HG03103 (cell line): ENCODE measurements around the gene SLC35A3.
"Not testable (repeated sequence)": the region's sequence is repeated elsewhere in the genome, so short reads cannot be mapped to it uniquely, and the experiment has no call there.

Experiments used
- ATAC-seq: cut with Tn5 transposase; IDR thresholded peaks from one replicate; pipeline ENCODE4 v1.9.1; 2021; ENCODE audit warnings: low read depth; ENCODE audit not compliant: unreplicated experiment

SLC35A3 gene

GRCh38 chr1:99969729-99970621, at the start of gene SLC35A3:
TSS of gene SLC35A3 (plus strand) at chr1:99969996. CDS start at chr1:99993555, 23,559 bp downstream.
- peak; percentile 87 for ATAC-seq

DNA sequence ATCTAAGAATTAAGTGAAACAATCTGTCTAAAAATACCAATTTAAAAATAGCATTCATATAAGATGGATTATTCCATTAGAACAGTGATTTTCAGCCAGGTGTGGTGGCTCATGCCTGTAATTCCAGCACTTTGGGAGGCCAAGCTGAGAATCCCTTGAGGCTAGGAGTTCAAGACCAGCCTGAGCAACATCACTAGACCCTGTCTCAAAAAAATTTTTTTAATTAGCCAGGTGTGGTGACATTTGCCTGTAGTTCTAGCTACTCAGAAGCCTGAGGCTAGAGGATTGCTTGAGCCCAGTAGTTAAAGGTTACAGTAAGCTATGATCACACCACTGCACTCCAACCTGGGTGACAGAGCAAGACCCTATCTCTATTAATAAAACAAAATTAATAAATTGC, 35.0 kb upstream of the SLC35A3 start:
- no peak for ATAC-seq

DNA sequence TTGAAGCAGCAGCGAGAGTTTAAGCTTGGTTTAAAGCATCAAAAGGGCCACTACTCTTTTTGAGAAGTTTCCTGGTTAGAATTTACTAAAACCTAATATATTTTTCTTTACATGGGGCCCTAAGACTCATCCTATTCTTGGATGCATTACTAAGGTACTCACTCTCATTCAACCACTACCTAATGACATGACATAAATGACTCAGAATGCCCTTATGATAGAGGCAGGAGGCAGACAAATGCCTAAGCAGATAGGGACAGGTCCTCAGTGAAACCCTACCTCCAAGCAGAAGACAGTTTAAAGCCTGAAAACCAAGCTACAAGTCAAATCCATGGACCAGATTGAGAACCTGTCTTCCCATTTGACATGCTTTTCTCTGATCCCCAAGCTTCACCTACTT, 34.3 kb upstream of the SLC35A3 start:
- no peak for ATAC-seq

DNA sequence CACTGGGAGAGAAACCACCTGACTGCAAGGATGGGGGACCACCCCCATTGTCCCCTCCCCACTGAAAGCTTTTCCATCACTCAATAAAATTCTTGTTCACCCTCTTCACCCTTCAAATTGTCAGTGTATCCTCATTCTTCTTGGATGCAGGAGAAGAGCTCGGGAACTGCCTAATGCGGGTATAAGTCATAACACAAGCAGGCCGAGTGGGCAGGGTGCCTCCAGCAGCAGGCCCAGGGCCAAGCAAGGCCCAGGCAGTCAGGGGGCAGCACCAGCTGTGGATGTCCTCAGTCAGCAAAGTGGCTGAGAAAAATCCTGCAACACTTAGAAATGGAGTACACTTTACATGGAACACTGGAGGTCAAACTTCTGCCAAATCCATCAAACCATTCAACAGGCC, 33.7 kb upstream of the SLC35A3 start:
- no peak for ATAC-seq

GRCh38 chr1:99942723-99943122, 27.1 kb upstream of the SLC35A3 start:
- ATAC-seq = no peak

- no peak for ATAC-seq
Measured at GRCh38 chr1:99943223-99943794, 26.5 kb upstream of the SLC35A3 start.

- ATAC-seq = no peak
Measured at GRCh38 chr1:99944192-99944591, 25.6 kb upstream of the SLC35A3 start.

- ATAC-seq = no peak
Measured at GRCh38 chr1:99945174-99945573, 24.6 kb upstream of the SLC35A3 start.

GRCh38 chr1:99950486-99950885, 19.3 kb upstream of the SLC35A3 start:
- ATAC-seq = no peak

DNA sequence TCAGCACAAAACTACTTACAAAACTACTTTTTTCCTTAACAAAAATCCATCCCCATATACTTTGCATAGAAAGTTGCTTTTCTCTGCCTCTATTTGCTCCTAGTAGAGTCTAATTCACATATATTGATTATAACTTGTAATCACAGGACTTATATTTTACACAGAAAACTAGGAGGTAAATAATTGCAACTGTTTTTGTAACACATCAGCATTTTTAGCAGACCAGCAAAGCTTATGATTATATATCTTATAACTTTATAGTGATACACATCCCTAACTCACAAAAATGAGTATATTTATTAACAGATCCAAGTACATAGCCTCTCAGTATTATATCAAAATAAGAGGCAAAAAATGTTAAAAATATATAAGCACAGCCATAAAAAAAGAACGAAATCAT, 17.3 kb upstream of the SLC35A3 start:
- no peak for ATAC-seq

GRCh38 chr1:99955375-99955774, 14.4 kb upstream of the SLC35A3 start:
- ATAC-seq = no peak

DNA sequence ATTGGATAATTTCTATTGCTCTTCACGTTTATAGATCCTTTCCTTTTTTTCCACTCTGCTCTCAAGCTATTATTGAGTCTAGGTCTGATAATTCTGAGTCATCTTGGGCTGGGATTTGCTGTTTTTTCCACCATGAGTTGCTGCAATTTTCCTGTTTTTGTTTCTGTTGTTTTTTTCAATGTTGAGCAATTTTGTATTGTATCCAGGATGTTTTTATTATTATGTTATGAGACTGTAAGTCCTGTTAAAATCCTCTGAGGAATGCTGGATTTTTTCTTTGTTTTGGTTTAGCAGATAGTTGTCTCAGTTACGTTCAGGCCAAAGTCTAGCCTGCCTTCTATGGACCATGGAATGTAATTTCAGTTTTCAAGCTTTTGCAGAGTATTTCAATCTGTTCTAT, 13.0 kb upstream of the SLC35A3 start:
- ATAC-seq = no peak

- ATAC-seq = no peak
Measured at GRCh38 chr1:99957818-99958217, 12.0 kb upstream of the SLC35A3 start.

DNA sequence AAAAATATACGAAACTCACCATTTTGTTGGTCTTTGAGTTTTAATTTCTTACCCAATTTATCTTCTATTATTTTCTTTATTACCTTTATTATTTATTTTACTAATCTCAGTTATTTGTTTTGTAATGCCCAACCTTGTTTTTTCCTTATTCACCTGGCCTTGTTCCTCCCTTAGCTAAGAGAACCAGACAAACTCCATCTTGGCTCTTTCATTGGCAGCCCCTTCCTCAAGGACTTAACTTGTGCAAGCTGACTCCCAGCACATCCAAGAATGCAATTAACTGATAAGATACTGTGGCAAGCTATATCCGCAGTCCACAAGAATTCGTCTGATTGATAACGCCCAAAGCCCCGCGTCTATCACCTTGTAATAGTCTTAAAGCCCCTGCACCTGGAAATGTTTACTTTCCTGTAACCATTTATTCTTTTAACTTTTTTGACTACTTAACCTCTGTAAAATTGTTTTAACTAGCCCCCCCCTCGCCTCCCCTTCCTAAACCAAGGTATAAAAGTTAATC, 10.5 kb upstream of the SLC35A3 start:
- not testable (repeated sequence) for ATAC-seq

DNA sequence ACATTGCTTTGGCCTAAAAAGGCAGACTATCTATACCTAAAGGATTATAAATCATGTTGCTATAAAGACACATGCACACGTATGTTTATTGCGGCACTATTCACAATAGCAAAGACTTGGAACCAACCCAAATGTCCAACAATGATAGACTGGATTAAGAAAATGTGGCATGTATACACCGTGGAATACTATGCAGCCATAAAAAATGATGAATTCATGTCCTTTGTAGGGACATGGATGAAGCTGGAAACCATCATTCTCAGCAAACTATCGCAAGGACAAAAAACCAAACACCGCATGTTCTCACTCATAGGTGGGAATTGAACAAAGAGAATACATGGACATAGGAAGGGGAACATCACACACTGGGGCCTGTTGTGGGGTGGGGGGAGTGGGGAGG, 9.5 kb upstream of the SLC35A3 start:
- ATAC-seq = not testable (repeated sequence)

DNA sequence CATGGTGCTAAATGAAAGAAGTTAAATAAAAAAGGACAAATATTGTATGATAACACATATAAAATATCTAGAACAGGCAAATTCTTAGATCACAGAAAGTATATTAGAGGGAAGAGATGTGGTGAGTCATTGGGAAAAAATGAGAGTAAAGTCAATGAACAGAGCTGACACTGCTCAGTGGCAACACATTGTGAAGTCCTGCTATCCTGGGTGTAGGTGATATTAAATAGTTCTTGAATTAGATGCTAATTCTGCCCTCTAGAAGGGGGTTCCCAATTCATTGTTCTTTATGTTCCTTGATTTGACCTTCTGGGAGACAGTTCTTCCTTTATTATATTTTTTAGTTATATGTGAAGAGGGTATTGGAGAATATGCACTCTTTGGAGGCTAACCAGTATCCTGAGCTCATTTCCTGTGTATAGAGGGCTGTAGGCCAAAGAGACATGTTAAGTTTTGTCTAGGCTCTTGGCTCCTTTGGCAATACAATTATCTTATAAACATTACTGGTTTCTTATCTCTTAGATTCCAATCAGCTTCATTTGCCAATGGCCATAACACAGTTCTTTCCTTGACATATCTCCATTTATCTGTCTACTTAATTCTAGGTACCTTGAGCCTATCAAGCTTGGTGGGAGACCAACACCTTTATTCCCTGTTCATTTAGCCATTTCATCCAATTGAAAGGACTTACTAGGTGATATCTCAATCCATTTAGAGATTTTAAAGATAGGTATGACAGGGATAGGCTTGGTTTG, 6.6 kb upstream of the SLC35A3 start:
- ATAC-seq = no peak

DNA sequence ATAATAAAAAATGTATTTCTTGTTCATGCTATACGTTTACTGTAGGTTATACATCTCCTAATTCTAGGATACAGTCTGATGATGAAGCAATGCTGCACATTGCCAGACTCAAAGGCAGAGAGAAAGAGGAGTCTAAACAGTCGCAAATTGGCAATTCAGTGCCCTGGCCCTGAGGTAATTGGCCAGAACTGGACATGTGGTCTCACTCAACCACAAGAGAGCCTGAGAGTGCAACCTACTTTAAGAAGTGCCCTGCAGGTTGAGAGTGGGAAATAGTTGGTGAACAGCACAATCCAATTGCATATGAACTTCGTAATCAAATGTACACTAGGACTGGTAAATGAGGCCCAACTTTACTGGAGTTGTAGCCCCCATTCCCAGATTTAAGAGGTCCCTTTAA, 5.0 kb upstream of the SLC35A3 start:
- no peak for ATAC-seq

DNA sequence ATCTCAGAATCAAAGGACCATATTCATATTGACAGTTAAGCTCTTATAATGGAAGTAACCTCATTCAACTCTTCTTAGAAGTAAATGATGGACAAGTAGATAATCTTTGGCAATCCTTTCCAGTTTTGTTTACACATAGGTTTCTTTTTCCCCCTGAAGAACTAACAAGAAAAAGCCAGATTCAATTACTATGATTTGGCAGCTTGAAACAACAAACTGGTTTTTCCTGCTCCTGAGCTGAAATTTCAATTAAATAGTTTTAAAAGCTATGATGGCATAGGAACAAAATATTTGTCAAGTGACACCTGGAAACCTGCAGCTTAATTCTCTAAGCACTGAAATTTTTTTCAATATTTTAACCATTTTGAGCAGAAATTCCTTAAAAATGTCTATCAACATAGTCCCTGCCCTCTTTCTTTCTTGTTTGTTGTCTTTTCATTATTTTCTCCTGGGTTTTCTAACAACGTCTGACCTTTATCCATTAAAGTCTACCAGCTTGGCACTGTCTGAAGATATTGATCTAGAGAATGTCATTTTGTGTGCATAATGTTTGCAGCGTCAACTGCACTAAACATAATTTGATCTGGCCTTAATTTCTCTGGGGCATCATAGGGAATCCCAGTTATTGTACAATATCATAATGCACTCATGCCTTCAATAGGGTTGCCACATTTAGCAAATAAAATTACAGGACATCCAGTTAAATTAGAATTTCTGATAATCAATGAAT, 4.0 kb upstream of the SLC35A3 start:
- no peak for ATAC-seq

DNA sequence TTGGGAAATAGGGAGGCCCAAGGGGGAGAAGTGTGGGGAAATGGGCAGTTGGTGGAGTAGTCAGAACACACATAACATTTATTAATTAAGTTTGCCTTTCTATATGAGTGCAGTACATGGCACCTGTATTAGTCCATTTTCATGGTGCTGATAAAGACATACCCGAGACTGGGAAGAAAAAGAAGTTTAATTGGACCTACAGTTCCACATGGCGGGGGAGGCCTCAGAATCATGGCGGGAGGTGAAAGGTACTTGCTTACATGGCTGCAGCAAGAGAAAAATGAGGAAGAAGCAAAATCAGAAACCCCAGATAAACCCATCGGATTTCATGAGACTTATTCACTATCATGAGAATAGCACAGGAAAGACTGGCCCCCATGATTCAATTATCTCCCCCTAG, 1.6 kb upstream of the SLC35A3 start:
- ATAC-seq = no peak

GRCh38 chr1:99969260-99969728, 502 bp upstream of the SLC35A3 start:
- peak; percentile 8 for ATAC-seq
